Epithelial cell of esophagus (primary cell): Measurements from ENCODE around the gene KIF16B.
"Not testable (repeated sequence)": the region's sequence is repeated elsewhere in the genome, so short reads cannot be mapped to it uniquely, and the experiment has no call there.

Source experiments
- DNase-seq: peaks from one replicate; pipeline ENCODE4 v3.0.0; 2010; ENCODE audit warnings: low read depth
- H3K4me3 ChIP-seq: 2 replicates; pipeline ENCODE4 v1.5.1; 2011; ENCODE audit warnings: mild to moderate bottlenecking, low read length, control low read depth
- CTCF ChIP-seq: IDR thresholded peaks from 2 replicates; pipeline ENCODE4 v1.5.1; 2011; ENCODE audit warnings: low read depth, mild to moderate bottlenecking, low read length, control low read depth, inconsistent platforms; ENCODE audit not compliant: insufficient read depth; ENCODE audit errors: missing control alignments

The KIF16B gene

DNA sequence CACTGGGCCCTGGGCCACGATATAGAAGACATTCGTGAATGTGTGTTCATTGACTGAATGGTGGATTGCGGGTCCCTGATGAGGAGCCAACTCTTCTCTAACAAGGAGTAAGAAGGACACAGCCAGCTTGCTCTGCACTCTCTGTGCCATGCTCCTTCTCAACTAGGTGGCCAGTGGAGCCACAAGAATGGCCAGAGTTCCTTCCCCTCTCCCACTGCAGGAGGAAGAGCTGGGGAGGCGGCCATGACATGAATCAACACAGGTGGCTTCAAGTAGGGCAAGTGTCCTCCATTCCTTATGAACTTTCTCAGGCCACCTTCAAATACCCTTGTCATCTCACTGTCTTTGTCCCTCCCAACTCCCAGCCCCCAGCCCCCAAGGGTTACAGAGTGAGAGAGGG, 305.7 kb downstream of the KIF16B start:
- no peak for TF ChIP-seq CTCF
- no peak for DNase-seq
- H3K4me3 ChIP-seq = no peak overlapping the region

- no peak for TF ChIP-seq CTCF
- no peak for DNase-seq
- H3K4me3 ChIP-seq = no peak overlapping the region
These were observed 307.9 kb downstream of the KIF16B start for GRCh38 chr20:16265334-16265733.

DNA sequence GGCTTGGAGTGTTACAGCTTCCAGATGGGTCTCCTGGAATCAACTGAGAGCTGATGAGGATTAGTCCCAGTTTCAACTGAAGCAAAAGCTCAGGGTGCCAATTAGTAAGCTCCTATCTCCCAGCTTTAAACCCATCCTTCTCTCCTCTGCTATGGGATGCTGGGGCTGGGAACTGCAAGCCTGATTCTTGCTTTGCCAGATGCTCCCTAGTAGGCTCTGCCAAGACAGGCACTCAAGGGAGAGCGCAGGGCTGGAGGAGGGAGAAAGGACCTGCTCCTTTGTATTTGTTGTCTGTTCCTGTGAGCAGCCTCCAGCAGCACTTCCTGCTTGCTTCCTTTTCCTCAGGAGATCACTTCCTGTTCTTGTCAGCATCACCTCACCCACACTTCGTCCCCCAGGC, 309.7 kb downstream of the KIF16B start:
- TF ChIP-seq CTCF = no peak
- no peak for DNase-seq
- H3K4me3 ChIP-seq = no peak overlapping the region

GRCh38 chr20:16262594-16262993, 310.7 kb downstream of the KIF16B start:
- TF ChIP-seq CTCF = no peak
- DNase-seq = no peak
- no peak overlapping the region for H3K4me3 ChIP-seq

GRCh38 chr20:16261733-16262273, 311.4 kb downstream of the KIF16B start:
- no peak for TF ChIP-seq CTCF
- no peak overlapping the region for H3K4me3 ChIP-seq
- no peak for DNase-seq

DNA sequence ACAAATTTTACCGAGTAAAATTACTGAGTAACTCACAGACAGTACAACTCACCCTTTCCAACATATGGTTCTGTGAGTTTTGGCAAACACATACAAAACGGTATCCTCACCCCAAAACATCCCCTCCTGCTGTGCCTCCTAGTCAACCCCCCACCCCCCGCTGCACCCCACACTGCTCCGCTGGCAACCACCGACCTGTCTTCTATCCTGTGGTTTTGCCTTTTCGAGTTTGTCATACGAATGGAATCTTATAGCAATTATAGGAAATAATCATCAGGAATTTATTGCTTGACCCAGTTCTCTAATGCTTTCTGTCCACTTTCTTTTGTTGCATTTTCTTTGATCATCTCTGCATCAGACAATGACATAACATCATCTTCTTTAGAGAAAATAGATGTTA, 312.3 kb downstream of the KIF16B start:
- no peak overlapping the region for H3K4me3 ChIP-seq
- no peak for TF ChIP-seq CTCF
- no peak for DNase-seq

GRCh38 chr20:16260133-16260532, 313.1 kb downstream of the KIF16B start:
- not testable (repeated sequence) for DNase-seq

More at GRCh38 chr20:16260133-16260532, 313.1 kb downstream of the KIF16B start:
- H3K4me3 ChIP-seq = not testable (repeated sequence)
